K562 (cell line): Measurements from ENCODE around the gene SNX27. TPM values are rescaled to one million over a fixed set of nuclear protein-coding genes. Genes with fewer than 3 reads are reported as not detected.

ENCODE experiments used
- ATAC-seq: fragments of 200-7000 bp; cut with Tn5 transposase; 3 replicates; pipeline ENCODE4 v1.9.1; 2020; ENCODE audit warnings: moderate library complexity
- BruUV-seq: library from RNA; stranded (reverse); fragments of 400-500 nt; replicated peaks from 2 replicates; lab custom pipeline; 2021; lab: Mats Ljungman, UMichigan
- CTCF ChIA-PET: fragments of 300-600 bp; formaldehyde crosslinking; extraction: SDS; loops from one replicate; lab custom pipeline; 2021; ENCODE audit warnings: low intra/inter-chr PET ratio; lab: Yijun Ruan, JAX
- POLR2A ChIA-PET: fragments of 300-600, 350-650 bp; sonication (Branson Sonifier 250); formaldehyde crosslinking; extraction: SDS; loops from one replicate; lab custom pipeline; 2021; ENCODE audit warnings: antibody characterized with exemption, inconsistent platforms; lab: Yijun Ruan, JAX
- DNase-seq, 4 experiments: peaks; one replicate each; pipeline versions ENCODE4 v3.0.0 to v3.0.0-alpha.2; 2011 to 2018; ENCODE audit warnings: low spot score in 3 of 4, mixed read lengths in 3 of 4; ENCODE audit errors: extremely low read depth in 1 of 4
- FAIRE-seq: peaks from 2 replicates; lab custom pipeline; 2011; peaks lifted over from hg19 to GRCh38; lab: Jason Lieb, UNC
- H2AFZ ChIP-seq: 2 replicates; pipeline ENCODE4 v1.6.0; 2011; ENCODE audit warnings: low read depth, low read length, control low read depth, inconsistent platforms
- H3K27ac ChIP-seq: fragments of 200-600 bp; 3 replicates; pipeline ENCODE4 v1.8.0; 2011; ENCODE audit warnings: low read depth, mild to moderate bottlenecking, control low read depth, inconsistent platforms, low read length, moderate library complexity, mixed read lengths; ENCODE audit errors: extremely low read depth
- H3K27me3 ChIP-seq, 2 experiments: fragments of 300-600 bp in 1 of 2; 2 replicates in 1 of 2; 3 replicates in 1 of 2; pipeline versions ENCODE4 v1.6.0 to v1.8.0; 2011; ENCODE audit warnings: inconsistent platforms in 2 of 2, low read length in 2 of 2, mild to moderate bottlenecking in 1 of 2, mixed read lengths in 1 of 2, moderate library complexity in 1 of 2; ENCODE audit not compliant: control insufficient read depth in 2 of 2, insufficient read depth in 2 of 2
- H3K36me3 ChIP-seq: fragments of 300-600 bp; 3 replicates; pipeline ENCODE4 v1.8.0; 2011; ENCODE audit warnings: mild to moderate bottlenecking, low read length, inconsistent platforms; ENCODE audit not compliant: control insufficient read depth, insufficient read depth
- H3K4me1 ChIP-seq, 2 experiments: fragments of 200-600 bp in 1 of 2; replicated peaks in 1 of 2; 2 replicates in 1 of 2; 3 replicates in 1 of 2; pipeline versions ENCODE4 v1.5.1 to v1.8.0; 2011; ENCODE audit warnings: inconsistent platforms in 2 of 2, low read length in 2 of 2, mild to moderate bottlenecking in 1 of 2, mixed read lengths in 1 of 2, moderate library complexity in 1 of 2; ENCODE audit not compliant: control insufficient read depth in 2 of 2, insufficient read depth in 2 of 2
- H3K4me2 ChIP-seq: 2 replicates; pipeline ENCODE4 v1.6.1; 2011; ENCODE audit warnings: low read length, control low read depth, inconsistent platforms, mixed read lengths; ENCODE audit not compliant: insufficient read depth
- H3K4me3 ChIP-seq: fragments of 200-600 bp; sonication (generic), shearing (Covaris generic); 2 replicates; pipeline ENCODE4 v1.5.1; 2016; ENCODE audit warnings: control low read depth, inconsistent platforms
- H3K79me2 ChIP-seq: fragments of 200-600 bp; 3 replicates; pipeline ENCODE4 v1.8.0; 2011; ENCODE audit warnings: low read length, inconsistent platforms; ENCODE audit not compliant: control insufficient read depth, insufficient read depth
- H3K9ac ChIP-seq, 2 experiments: 2 replicates each; pipeline versions ENCODE4 v1.6.0 to v1.6.1; 2011; ENCODE audit warnings: low read depth in 2 of 2, low read length in 2 of 2, control low read depth in 1 of 2, inconsistent platforms in 1 of 2, mild to moderate bottlenecking in 1 of 2, mixed read lengths in 1 of 2; ENCODE audit not compliant: insufficient read depth in 1 of 2
- H3K9me1 ChIP-seq: one replicate; pipeline ENCODE4 v1.6.0; 2011; ENCODE audit warnings: inconsistent platforms, mild to moderate bottlenecking, low read length, moderate library complexity; ENCODE audit not compliant: control insufficient read depth, insufficient read depth
- H3K9me3 ChIP-seq: replicated peaks from 2 replicates; pipeline ENCODE4 v1.5.1; 2011; ENCODE audit warnings: low read depth, low read length, inconsistent platforms; ENCODE audit not compliant: control insufficient read depth, insufficient read depth
- H4K20me1 ChIP-seq: replicated peaks from 2 replicates; pipeline ENCODE4 v1.6.1; 2011; ENCODE audit warnings: low read length, inconsistent platforms, mixed read lengths; ENCODE audit not compliant: control insufficient read depth, insufficient read depth
- AFF4 ChIP-seq: sonication (generic); formaldehyde crosslinking; IDR thresholded peaks from 2 replicates; pipeline ENCODE4 v1.8.0; 2023; ENCODE audit warnings: mild to moderate bottlenecking, missing genetic modification reagents
- CBX2 ChIP-seq: fragments of 200-600 bp; sonication (generic); IDR thresholded peaks from one replicate; pipeline ENCODE4 v1.6.1; 2012; ENCODE audit warnings: mild to moderate bottlenecking, low read length, inconsistent platforms; ENCODE audit not compliant: insufficient read depth, poor library complexity, severe bottlenecking
- EZH2 ChIP-seq: IDR thresholded peaks from 2 replicates; pipeline ENCODE4 v1.6.1; 2012; ENCODE audit warnings: low read depth, mild to moderate bottlenecking, inconsistent platforms, low read length, borderline replicate concordance
- FOXJ3 ChIP-seq: sonication (generic); formaldehyde crosslinking; IDR thresholded peaks from 2 replicates; pipeline ENCODE4 v1.4.0; 2020; ENCODE audit warnings: mild to moderate bottlenecking, missing genetic modification reagents
- HDGF ChIP-seq: fragments of 450-650 bp; IDR thresholded peaks from 2 replicates; pipeline ENCODE4 v1.6.1; 2016
- HNRNPUL1 ChIP-seq: fragments of 200-400 bp; formaldehyde crosslinking; IDR thresholded peaks from 2 replicates; pipeline ENCODE4 v1.6.1; 2017; ENCODE audit warnings: low read length
- MAFK ChIP-seq: IDR thresholded peaks from 2 replicates; pipeline ENCODE4 v1.6.1; 2011; ENCODE audit warnings: low read length, improper control_type of control experiment
- RBM39 ChIP-seq: fragments of 200-400 bp; formaldehyde crosslinking; optimal IDR thresholded peaks from 2 replicates; pipeline ENCODE3; 2018; ENCODE audit warnings: low read depth, low read length
- SFPQ ChIP-seq: fragments of 200-400 bp; formaldehyde crosslinking; IDR thresholded peaks from 2 replicates; pipeline ENCODE4 v1.6.1; 2017; ENCODE audit warnings: mild to moderate bottlenecking, low read depth, low read length, moderate library complexity
- ZBTB12 ChIP-seq: fragments of 250-450 bp; sonication (Bioruptor Pico); IDR thresholded peaks from 2 replicates; pipeline ENCODE4 v1.4.0; 2020
- ZBTB5 ChIP-seq: fragments of 450-650 bp; IDR thresholded peaks from 2 replicates; pipeline ENCODE4 v1.6.1; 2017; ENCODE audit warnings: antibody characterized with exemption
- ZNF184 ChIP-seq: sonication (generic); formaldehyde crosslinking; IDR thresholded peaks from 2 replicates; pipeline ENCODE4 v1.5.0; 2020; ENCODE audit warnings: missing genetic modification reagents
- WGBS: fragments of 100-300 bp; shearing (Covaris generic); methylation state at CpG from one replicate; pipeline ENCODE4 v1.1.6; 2016; ENCODE audit warnings: low coverage, mixed read lengths; ENCODE audit not compliant: insufficient coverage; ENCODE audit errors: missing lambda C conversion rate; 5-methylcytosine and 5-hydroxymethylcytosine counted together
- in situ Hi-C: fragments of 300-500 bp; cut with MboI; formaldehyde crosslinking; loops from 4 replicates; pipeline ENCODE4 v1.15.0; 2018; ENCODE audit warnings: inconsistent platforms, mixed read lengths
- intact Hi-C: fragments of 100-400 bp; cut with micrococcal nuclease; formaldehyde crosslinking; loops from 2 replicates; pipeline ENCODE4 v1.14.2; 2022
- polyA plus RNA-seq, 8 experiments: library from polyadenylated mRNA; depleted of rRNA in 4 of 8; stranded (reverse) in 5 of 8; unstranded in 3 of 8; fragments of >200 nt; fragmentation: Nextera tagmentation in 2 of 8; fragmentation: Illumina TruSeq in 1 of 8; extraction: Ambion mirVana in 2 of 8; extraction: Trizol in 1 of 8; gene quantifications; 2 replicates each; pipeline versions ENCODE4 v1.2.1 to v1.2.3, GENCODE V29; 2011 to 2014; ENCODE audit warnings: inconsistent platforms in 1 of 8, missing spikeins in 1 of 8
- total RNA-seq, 7 experiments: library from RNA; depleted of rRNA in 6 of 7; stranded (reverse); fragments of >200 nt in 6 of 7; fragmentation: Illumina TruSeq in 2 of 7; extraction: Trizol in 2 of 7; gene quantifications; 2 replicates each; pipeline versions ENCODE4 v1.2.1 to v1.2.3, GENCODE V29; 2011 to 2021; ENCODE audit warnings: low replicate concordance in 1 of 7

SNX27 gene
- total and polyA plus RNA-seq, 9 of the 15 experiments (the other 6 are each of a cell fraction or from before 2014, with no cell fraction given) = 4.5 to 18.7 (median 10.1) TPM

GRCh38 chr1:151635479-151636072 lies 23.7 kb downstream of the SNX27 start:
- 33% methylated on average over 2 of the region's 2 CpGs for WGBS
- Histone ChIP-seq H3K4me2 (no peak overlapping the region), H3K4me1 (peaks cover 4 to 5% of the 10 kb centered on the region in 2 experiments; a peak in 4 of 5 replicates), H4K20me1 (no peaks in the 10 kb centered on the region), H3K9me3 (no peaks in the 10 kb centered on the region), H2AFZ (no peak overlapping the region), H3K36me3 (peaks cover under 1% of the 10 kb centered on the region; the same call in 2 of the 3 replicates), H3K79me2 (no peaks in the 10 kb centered on the region), H3K9ac (no peak overlapping the region), H3K4me3 (no peak overlapping the region), H3K27me3 (no peaks in the 10 kb centered on the region), H3K9me1 (no peaks in the 10 kb centered on the region), H3K27ac (no peak overlapping the region)
- intact Hi-C loops (no loop called here), in situ Hi-C loops (no loop called here)
- no TSS peak for BruUV-seq
- ChIA-PET POLR2A (interaction anchor here (0.7 to 2.4 kb wide), 4 partner anchors 15 to 197 kb away, joined by 3 to 10 read pairs (median 3); no protein-coding TSS in a partner anchor), CTCF (no interaction called here)
- no peak for ATAC-seq
- no peak for TF ChIP-seq HDGF
- no peak for TF ChIP-seq EZH2
- no peak for TF ChIP-seq ZBTB5
- no peak for TF ChIP-seq SFPQ
- TF ChIP-seq CBX2 = no peak
- TF ChIP-seq FOXJ3 (CRISPR knock-in tag) = no peak
- no peak for TF ChIP-seq HNRNPUL1
- TF ChIP-seq ZNF184 (CRISPR knock-in tag) = no peak
- TF ChIP-seq AFF4 (CRISPR knock-in tag) = no peak
- TF ChIP-seq MAFK = no peak
- TF ChIP-seq ZBTB12 (CRISPR knock-in tag) = no peak
- no peak for TF ChIP-seq RBM39
- DNase-seq = no peak
- no peak for FAIRE-seq
